Brain pericyte (primary cell): Measurements from ENCODE around the gene UTF1.

Experiments
- DNase-seq: peaks from one replicate; pipeline ENCODE4 v3.0.0-alpha.2; 2012; ENCODE audit warnings: low read depth, low spot score

Gene UTF1

DNA sequence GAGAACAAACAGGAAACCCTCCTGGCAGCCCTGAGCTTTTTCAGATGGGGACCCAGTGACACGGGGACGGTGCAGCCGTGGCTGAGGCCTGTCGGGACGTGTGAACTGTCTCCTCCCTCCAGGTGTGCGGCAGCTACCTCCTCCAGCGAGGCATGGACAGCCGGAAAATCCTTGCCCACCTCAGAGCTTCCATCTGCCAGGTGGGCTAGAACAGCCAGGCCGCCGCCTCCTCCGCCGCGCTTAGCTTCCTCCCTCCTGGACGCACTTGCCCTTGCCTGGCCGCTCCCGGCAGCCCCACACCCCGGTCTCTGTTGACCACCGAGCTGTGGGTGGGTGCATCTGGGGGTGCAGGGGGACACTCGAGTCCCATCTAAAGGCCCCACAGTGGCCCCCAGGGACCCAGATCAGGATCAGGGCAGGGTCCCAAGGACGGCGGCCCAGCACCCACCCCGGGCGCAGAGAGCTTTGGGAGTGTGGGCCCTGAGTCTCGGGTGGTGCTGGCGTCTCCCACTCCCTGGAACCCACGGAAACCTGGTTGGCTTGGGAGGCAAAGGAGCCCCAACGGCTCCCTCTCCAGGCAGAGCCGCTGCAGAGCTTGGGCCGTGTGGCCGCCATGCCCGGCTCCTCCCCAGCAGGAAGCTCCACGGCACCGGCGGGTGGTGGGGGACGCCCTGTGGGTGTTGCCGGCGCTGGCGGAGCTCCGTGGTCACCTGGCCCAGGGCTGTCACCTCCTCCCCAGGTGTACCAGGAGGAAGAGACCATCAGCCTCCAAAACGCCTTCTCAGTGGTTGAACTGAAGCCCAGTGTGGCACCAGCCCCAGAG, 32.9 kb upstream of the UTF1 start:
- DNase-seq, result no peak

- DNase-seq, result no peak
Measured at GRCh38 chr10:133197786-133198185, 32.2 kb upstream of the UTF1 start.

DNA sequence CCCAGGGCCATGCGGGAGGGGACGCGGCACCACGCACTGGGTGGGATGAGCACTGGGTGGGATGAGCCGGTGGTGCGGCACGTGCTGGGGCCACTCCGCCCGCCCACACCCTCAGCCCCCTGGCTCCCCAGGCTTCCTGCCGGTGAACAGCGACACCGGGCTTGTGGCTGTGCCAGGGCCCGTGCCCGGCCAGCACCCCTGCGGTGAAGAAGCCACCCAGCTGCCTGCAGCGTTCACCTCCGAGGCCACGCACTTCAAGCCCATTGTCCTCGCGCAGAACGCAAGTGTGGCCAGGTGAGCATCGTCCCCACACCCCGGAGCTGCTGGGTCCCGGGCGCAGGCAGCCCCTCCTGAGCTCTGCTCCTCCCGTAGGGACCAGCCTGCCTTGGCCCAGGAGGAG, 31.8 kb upstream of the UTF1 start:
- DNase-seq, result no peak

DNA sequence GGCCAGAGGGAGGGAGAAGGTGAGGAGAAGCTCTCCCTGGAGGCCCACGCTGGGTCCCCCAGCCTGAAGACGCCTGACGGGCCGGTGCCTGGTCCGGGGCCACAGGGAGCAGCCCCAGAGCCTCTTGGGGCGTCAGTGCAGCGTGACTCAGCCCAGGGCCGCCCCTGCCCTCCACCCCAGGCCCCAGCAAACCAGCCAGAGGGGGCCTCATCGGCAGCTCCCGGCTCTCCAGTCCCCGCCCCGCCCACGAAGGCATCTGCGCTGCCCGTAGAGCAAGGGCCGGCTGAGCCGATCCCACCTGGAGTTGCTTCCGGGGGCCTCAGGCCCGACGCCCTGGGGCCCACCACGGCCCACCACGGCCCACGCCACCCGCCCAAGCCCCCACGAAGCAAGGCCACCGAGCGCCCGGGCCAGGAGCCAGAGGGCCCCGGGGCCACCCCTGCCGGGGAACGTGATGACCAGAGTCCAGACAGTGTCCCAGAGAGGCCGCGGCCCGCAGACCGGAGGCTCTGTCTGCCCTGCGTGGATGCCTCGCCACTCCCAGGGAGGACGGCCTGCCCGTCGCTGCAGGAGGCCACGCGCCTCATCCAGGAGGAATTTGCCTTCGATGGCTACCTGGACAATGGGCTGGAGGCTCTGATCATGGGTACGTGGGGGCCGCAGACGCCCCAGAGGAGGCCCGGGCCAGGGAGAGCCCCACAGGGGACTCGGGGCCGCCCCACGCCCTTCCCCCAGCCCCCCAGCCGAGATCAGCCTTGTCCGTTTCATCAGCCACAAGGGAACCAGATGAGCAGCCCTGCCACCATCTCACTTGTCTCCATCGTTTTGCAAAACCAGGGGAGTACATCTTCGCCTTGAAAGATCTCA, 31.2 kb upstream of the UTF1 start:
- no peak for DNase-seq

GRCh38 chr10:133199488-133199885, 30.5 kb upstream of the UTF1 start:
- no peak for DNase-seq

DNA sequence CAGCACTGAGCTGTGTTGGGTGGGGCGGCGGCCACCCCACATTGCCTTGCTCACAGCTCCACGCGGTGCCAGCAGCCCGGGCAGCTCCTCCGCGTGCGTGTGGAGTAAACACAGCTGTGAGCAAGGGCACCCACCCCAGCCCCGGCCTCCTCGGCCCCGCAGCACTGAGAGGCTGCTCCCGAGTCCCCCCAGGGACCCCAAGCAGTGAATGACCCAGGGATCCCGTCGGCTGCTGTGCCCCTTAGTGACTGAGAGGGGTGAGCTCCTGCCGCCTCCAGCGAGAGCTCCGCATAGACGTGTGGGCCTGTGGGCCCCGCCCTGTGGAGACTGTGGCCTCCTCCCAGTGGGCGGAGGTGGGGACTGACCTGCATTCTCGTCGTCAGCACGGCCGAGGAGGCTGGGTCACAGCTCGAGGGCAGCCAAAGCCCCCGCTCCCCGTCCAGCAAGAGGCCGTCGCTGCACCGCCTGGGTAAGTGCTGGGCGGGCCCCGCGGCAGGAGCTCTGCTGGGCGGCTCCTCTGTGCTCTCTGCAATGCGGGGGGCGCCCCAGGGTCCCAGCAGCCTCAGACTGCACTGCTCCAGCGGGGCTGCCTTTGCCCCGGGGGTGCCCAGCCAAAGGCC, 29.9 kb upstream of the UTF1 start:
- no peak for DNase-seq

- DNase-seq, result no peak
Measured at GRCh38 chr10:133200621-133201031, 29.4 kb upstream of the UTF1 start.

GRCh38 chr10:133201151-133201947, 28.7 kb upstream of the UTF1 start:
- no peak for DNase-seq

- no peak for DNase-seq
Measured at GRCh38 chr10:133201948-133202725, 27.9 kb upstream of the UTF1 start.

GRCh38 chr10:133202778-133203651, 27.0 kb upstream of the UTF1 start:
- no peak for DNase-seq

DNA sequence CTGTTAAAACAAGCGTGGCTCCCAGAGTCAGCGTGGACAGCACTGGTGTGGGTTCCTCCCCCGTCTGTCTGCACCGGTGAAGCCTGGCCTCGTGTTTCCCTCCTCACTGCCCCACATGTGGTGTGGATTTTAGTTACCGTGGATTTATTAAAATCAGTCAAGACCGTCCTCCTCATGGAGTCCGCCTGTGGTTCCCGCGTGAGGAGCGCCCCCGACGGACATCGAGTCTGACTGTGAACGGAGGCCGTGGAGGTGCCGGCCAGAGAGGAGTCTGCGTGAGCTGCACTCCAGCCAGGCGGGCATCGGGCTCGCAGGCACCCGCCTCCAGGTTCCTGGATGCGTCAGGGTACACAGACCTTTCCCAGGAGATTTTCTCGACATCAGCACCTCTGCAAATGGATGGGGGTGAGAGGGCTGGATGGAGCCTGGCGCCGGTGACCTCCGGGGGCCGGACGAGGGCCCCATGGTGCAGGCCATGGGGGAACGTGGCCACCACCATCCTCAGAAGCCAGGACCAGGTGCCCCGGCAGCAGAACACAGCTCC, 26.3 kb upstream of the UTF1 start:
- no peak for DNase-seq

DNA sequence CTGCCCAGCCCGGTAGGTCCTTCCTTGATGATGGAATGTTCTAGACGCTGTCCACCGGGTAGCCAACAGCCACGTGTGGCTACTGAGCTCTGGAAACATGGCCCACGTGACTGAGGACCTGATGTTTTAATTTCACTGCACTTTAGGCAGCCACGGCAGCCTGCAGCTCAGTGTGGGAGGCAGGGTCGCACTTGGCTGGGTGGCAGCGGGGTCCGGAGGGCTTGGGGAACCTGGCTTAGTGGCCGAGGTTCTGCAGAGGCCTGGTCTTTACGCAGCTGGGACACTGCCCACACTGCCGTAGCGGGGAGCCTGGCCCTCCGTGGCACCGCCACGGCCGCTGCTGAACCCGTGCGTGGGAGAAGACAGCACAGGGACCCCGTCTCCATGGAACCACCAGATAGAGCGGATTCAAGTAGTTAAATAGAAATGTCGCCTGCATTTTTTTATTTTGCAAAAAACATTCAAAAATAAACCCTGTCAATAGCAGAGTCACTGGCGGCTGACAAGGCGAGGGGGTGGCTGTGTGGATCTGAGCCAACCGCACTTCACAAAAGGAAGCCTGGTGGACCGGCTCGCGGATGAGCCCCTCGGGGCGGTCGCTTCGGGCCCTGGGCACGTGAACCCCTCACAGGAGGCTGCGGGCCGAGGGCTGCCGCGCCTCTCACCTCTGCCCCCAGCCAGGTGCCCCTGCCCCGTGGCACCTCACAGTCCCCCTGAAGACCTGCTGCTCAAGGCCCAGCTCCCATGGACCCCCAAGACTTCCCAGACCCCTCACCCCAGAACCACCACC, 25.6 kb upstream of the UTF1 start:
- DNase-seq, result no peak

DNA sequence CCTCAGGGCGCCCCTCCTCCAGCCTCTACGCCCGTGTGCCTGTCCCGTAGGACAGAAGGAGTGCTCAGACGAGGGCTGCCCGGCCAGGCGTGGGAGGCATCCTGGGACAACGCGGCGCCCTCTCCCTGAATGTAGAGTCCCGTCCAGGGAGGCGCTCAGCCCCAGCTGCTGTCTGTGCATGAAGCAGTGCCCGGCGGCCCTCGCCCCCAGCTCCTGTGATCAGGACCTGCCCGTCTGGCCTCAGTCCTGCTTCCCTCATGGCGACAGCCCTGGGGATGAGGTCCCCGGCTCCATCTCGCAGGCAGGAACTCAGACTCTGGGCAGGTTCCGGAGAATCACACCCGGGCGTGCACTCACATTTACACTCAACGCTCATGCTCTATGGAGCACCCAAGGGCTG, 24.9 kb upstream of the UTF1 start:
- no peak for DNase-seq

DNA sequence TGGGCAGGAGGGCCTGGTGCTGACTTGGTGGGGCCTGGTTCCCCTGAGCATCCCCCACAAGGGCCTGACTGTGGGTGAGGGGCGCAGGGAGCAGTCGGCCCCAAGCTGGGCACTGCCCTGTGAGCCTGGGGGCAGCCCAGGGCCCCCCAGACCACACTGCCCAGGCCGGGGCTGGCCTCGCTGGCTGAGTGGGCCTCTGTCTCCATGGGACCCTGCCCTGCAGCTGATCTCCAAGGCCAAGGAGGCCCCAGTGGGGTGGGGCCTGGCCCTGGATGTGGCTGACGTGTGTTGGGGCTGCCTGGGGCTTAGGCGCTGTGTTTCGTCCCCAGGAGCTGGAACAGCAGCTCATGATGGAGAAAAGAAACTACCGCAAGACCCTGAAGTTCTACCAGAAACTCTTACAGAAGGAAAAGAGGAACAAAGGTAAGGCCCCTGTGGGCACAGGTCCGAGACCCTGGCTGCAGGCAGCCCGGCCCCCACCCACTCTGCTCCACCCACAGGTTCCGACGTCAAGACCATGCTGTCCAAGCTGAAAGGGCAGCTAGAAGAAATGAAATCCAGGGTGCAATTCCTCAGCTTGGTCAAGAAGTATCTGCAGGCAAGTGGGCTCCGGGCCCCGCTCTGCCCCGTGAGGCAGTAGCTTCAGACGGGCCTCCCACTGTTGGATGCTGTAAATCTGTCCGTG, 23.5 kb upstream of the UTF1 start:
- no peak for DNase-seq

GRCh38 chr10:133207041-133207600, 22.9 kb upstream of the UTF1 start:
- no peak for DNase-seq

GRCh38 chr10:133207627-133208026, 22.4 kb upstream of the UTF1 start:
- no peak for DNase-seq

DNA sequence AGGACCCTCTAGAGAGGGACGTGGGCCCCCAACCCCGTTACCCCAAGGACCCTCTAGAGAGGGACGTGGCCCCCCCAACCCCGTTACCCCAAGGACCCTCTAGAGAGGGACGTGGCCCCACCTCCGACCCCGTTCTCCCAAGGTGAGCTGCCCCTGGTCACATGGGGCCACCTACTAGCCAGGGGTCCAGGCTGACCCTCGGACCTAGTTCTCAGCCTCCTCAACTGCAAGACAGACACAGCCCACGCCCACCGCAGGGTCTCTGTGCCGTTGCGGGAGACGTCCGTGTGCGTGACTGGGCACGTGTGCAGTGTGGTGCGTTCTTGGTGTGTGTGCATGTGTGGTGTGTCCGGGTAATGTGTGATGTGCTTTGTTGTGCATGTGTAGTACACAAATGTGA, 21.6 kb upstream of the UTF1 start:
- no peak for DNase-seq

GRCh38 chr10:133209117-133209516, 20.9 kb upstream of the UTF1 start:
- DNase-seq, result no peak
